Endothelial cell of umbilical vein (primary cell): ENCODE data around the gene ASXL1. TPM values are rescaled to one million over a fixed set of nuclear protein-coding genes. Genes with fewer than 3 reads are reported as not detected.

ENCODE experiments used
- BruUV-seq: library from RNA; stranded (reverse); fragments of 400-500 nt; replicated peaks from 2 replicates; lab custom pipeline; 2021; lab: Mats Ljungman, UMichigan
- CTCF ChIA-PET: fragments of 300-600, 350-600 bp; sonication (Branson Sonifier 250); formaldehyde crosslinking; loops from one replicate; lab custom pipeline; 2021; ENCODE audit warnings: antibody characterized with exemption, inconsistent platforms; lab: Charles Lee
- POLR2A ChIA-PET: fragments of 300-600, 350-600 bp; sonication (Branson Sonifier 250); formaldehyde crosslinking; loops from one replicate; lab custom pipeline; 2021; ENCODE audit warnings: antibody characterized with exemption, inconsistent platforms; lab: Charles Lee
- DNase-seq: peaks from one replicate; pipeline ENCODE4 v3.0.0-alpha.2; 2011; ENCODE audit warnings: low read depth, low spot score
- FAIRE-seq: peaks from 2 replicates; lab custom pipeline; 2011; peaks lifted over from hg19 to GRCh38; lab: Jason Lieb, UNC
- H2AFZ ChIP-seq: 2 replicates; pipeline ENCODE4 v1.6.0; 2012; ENCODE audit warnings: low read depth, low read length, control low read depth, inconsistent platforms
- H3K27ac ChIP-seq: 2 replicates; pipeline ENCODE4 v1.5.1; 2011; ENCODE audit warnings: low read depth, mild to moderate bottlenecking, control low read depth, low read length, moderate library complexity; ENCODE audit not compliant: insufficient read depth
- H3K27me3 ChIP-seq, 2 experiments: 2 replicates each; pipeline versions ENCODE4 v1.6.0 to v1.6.1; 2011; ENCODE audit warnings: low read length in 2 of 2, mixed read lengths in 1 of 2; ENCODE audit not compliant: control insufficient read depth in 2 of 2, insufficient read depth in 2 of 2
- H3K36me3 ChIP-seq, 2 experiments: 2 replicates in 1 of 2; 3 replicates in 1 of 2; pipeline ENCODE4 v1.5.1; 2011; ENCODE audit warnings: low read length in 2 of 2, mild to moderate bottlenecking in 1 of 2, moderate library complexity in 1 of 2; ENCODE audit not compliant: control insufficient read depth in 2 of 2, insufficient read depth in 2 of 2; ENCODE audit errors: extremely low read depth in 1 of 2
- H3K4me1 ChIP-seq: 3 replicates; pipeline ENCODE4 v1.5.1; 2011; ENCODE audit warnings: mild to moderate bottlenecking, low read length; ENCODE audit not compliant: control insufficient read depth, insufficient read depth; ENCODE audit errors: extremely low read depth
- H3K4me2 ChIP-seq: 2 replicates; pipeline ENCODE4 v1.6.1; 2011; ENCODE audit warnings: low read length, control low read depth, mixed read lengths; ENCODE audit not compliant: insufficient read depth
- H3K4me3 ChIP-seq, 3 experiments: fragments of 200-600 bp in 1 of 3; sonication (generic), shearing (Covaris generic) in 1 of 3; replicated peaks in 1 of 3; 2 replicates each; pipeline ENCODE4 v1.5.1; 2011 to 2016; ENCODE audit warnings: control low read depth in 3 of 3, low read length in 3 of 3, mild to moderate bottlenecking in 2 of 3, inconsistent platforms in 1 of 3, low read depth in 1 of 3, moderate library complexity in 1 of 3; ENCODE audit not compliant: insufficient read depth in 1 of 3
- H3K79me2 ChIP-seq: 2 replicates; pipeline ENCODE4 v1.6.0; 2012; ENCODE audit warnings: low read length, inconsistent platforms; ENCODE audit not compliant: control insufficient read depth, insufficient read depth
- H3K9ac ChIP-seq: replicated peaks from 2 replicates; pipeline ENCODE3; 2011; ENCODE audit warnings: low read length, control low read depth; ENCODE audit not compliant: insufficient read depth; ENCODE audit errors: extremely low read depth
- H3K9me1 ChIP-seq: replicated peaks from 3 replicates; pipeline ENCODE4 v1.6.0; 2011; ENCODE audit warnings: mild to moderate bottlenecking, low read length; ENCODE audit not compliant: control insufficient read depth, insufficient read depth; ENCODE audit errors: extremely low read depth
- H3K9me3 ChIP-seq: replicated peaks from 2 replicates; pipeline ENCODE4 v1.5.1; 2012; ENCODE audit warnings: low read length, inconsistent platforms; ENCODE audit not compliant: control insufficient read depth, insufficient read depth
- H4K20me1 ChIP-seq: replicated peaks from 2 replicates; pipeline ENCODE3; 2011; ENCODE audit warnings: mild to moderate bottlenecking, low read length; ENCODE audit not compliant: control insufficient read depth, insufficient read depth; ENCODE audit errors: extremely low read depth
- EZH2 ChIP-seq: IDR thresholded peaks from 2 replicates; pipeline ENCODE4 v1.6.1; 2012; ENCODE audit warnings: borderline replicate concordance, low read depth, mild to moderate bottlenecking, moderate library complexity, low read length, inconsistent platforms; ENCODE audit not compliant: severe bottlenecking
- FOS ChIP-seq: IDR thresholded peaks from 2 replicates; pipeline ENCODE4 v1.6.1; 2011; ENCODE audit warnings: mild to moderate bottlenecking, low read length, moderate library complexity, borderline replicate concordance; ENCODE audit not compliant: insufficient read depth
- GATA2 ChIP-seq: IDR thresholded peaks from 2 replicates; pipeline ENCODE4 v1.7.0; 2011; ENCODE audit warnings: low read depth, mild to moderate bottlenecking, moderate library complexity, mixed read lengths, low read length; ENCODE audit not compliant: insufficient read length, insufficient read depth
- JUN ChIP-seq: IDR thresholded peaks from 2 replicates; pipeline ENCODE4 v1.6.1; 2011; ENCODE audit warnings: borderline replicate concordance, low read depth; ENCODE audit not compliant: insufficient read length, insufficient read depth
- MYC ChIP-seq: IDR thresholded peaks from one replicate; pipeline ENCODE4 v1.6.1; 2011; ENCODE audit warnings: mild to moderate bottlenecking, low read depth, low read length
- POLR2A ChIP-seq: IDR thresholded peaks from 2 replicates; pipeline ENCODE4 v1.6.1; 2012; ENCODE audit warnings: low read depth, mild to moderate bottlenecking, control low read depth, low read length
- POLR2AphosphoS5 ChIP-seq: IDR thresholded peaks from 2 replicates; pipeline ENCODE4 v1.6.1; 2012; ENCODE audit warnings: low read depth, mild to moderate bottlenecking, control low read depth, low read length, moderate library complexity; ENCODE audit not compliant: insufficient read depth
- dilution Hi-C: fragments of 300-500 bp; cut with MboI; formaldehyde crosslinking; loops from one replicate; pipeline ENCODE4 v1.15.0; 2019; ENCODE audit warnings: low sequenced_read_pairs; ENCODE audit not compliant: extremely low pct_ligation_motif_present
- intact Hi-C: fragments of 100-400 bp; cut with micrococcal nuclease; formaldehyde crosslinking; loops from one replicate; pipeline ENCODE4 v1.10.0; 2022
- polyA plus RNA-seq, 4 experiments: library from polyadenylated mRNA; depleted of rRNA in 3 of 4; stranded (reverse) in 3 of 4; unstranded in 1 of 4; fragments of >200 nt; gene quantifications; 2 replicates each; pipeline versions ENCODE4 v1.2.1 to v1.2.3, GENCODE V29; 2011 to 2012; ENCODE audit warnings: missing spikeins in 1 of 4
- total RNA-seq: library from RNA; stranded (reverse); gene quantifications from 2 replicates; pipeline ENCODE4 v1.2.3, GENCODE V29; 2021
- TF ChIP-seq, protein P1 (sequence below): IDR thresholded peaks from 2 replicates; pipeline ENCODE4 v1.6.1; 2011; ENCODE audit not compliant: insufficient read depth, insufficient read length
- TF ChIP-seq, protein P2 (sequence below), 2 donors: IDR thresholded peaks; 1 replicate in 1 of 2; 2 replicates in 1 of 2; pipeline ENCODE4 v1.5.1; 2011; ENCODE audit warnings: low read length in 2 of 2, mild to moderate bottlenecking in 2 of 2, moderate library complexity in 2 of 2, control low read depth in 1 of 2, inconsistent platforms in 1 of 2, low read depth in 1 of 2; ENCODE audit not compliant: insufficient read depth in 1 of 2; ENCODE audit errors: extremely low read depth in 1 of 2

ASXL1 gene
- total and polyA plus RNA-seq, 2 donors (not counting 3 experiments of a cell fraction or from before 2014, with no cell fraction given) = 45.4 to 101 TPM

DNA sequence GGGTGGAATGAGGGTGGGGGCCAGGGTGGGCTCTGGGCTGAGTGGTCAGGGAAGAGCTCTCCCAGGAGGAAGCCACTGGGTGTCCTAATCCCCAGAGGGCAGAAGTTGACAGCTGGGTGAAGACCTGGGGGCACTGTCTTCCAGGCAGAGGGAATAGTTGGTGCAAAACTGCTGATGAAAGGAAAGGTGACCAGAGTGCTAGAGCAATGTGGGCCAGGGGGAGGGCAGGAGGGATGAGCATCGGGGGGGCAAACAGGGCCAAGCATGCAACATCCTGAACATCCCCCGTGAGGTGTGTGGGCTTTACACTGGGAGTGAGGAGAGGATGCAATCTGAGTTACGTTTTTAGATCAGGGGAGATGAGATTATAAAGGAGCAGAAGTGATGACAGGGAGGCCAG lies 129.2 kb downstream of the ASXL1 start:
- H3K9me3 ChIP-seq = no peaks in the 10 kb centered on the region
- no peak overlapping the region for H3K4me2 ChIP-seq
- TF ChIP-seq POLR2AphosphoS5 (no peak), MYC (no peak), JUN (no peak), FOS (no peak), POLR2A (no peak), EZH2 (no peak), GATA2 (no peak)
- TF ChIP-seq, protein P1, sequence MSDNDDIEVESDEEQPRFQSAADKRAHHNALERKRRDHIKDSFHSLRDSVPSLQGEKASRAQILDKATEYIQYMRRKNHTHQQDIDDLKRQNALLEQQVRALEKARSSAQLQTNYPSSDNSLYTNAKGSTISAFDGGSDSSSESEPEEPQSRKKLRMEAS = no peak
- TF ChIP-seq, protein P2, sequence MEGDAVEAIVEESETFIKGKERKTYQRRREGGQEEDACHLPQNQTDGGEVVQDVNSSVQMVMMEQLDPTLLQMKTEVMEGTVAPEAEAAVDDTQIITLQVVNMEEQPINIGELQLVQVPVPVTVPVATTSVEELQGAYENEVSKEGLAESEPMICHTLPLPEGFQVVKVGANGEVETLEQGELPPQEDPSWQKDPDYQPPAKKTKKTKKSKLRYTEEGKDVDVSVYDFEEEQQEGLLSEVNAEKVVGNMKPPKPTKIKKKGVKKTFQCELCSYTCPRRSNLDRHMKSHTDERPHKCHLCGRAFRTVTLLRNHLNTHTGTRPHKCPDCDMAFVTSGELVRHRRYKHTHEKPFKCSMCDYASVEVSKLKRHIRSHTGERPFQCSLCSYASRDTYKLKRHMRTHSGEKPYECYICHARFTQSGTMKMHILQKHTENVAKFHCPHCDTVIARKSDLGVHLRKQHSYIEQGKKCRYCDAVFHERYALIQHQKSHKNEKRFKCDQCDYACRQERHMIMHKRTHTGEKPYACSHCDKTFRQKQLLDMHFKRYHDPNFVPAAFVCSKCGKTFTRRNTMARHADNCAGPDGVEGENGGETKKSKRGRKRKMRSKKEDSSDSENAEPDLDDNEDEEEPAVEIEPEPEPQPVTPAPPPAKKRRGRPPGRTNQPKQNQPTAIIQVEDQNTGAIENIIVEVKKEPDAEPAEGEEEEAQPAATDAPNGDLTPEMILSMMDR (IDR thresholded peaks at IDR 0.05; ENCODE audit: extremely low read depth in 1 of 2, insufficient read depth in 1 of 2, low read depth in 1 of 2, low read length in 2 of 2) = no peak
- no peaks in the 10 kb centered on the region for H3K9me1 ChIP-seq
- peaks cover 19% of the 10 kb centered on the region for H3K4me1 ChIP-seq
- FAIRE-seq (no peak), DNase-seq (no peak)
- intact Hi-C loops (no loop called here), dilution Hi-C loops (no loop called here)
- no peak overlapping the region for H3K27ac ChIP-seq
- no peaks in the 10 kb centered on the region for H3K36me3 ChIP-seq
- BruUV-seq = no TSS peak
- ChIA-PET CTCF (no interaction called here), POLR2A (no interaction called here)
- H3K4me3 ChIP-seq = no peak overlapping the region
- peaks cover 8% of the 10 kb centered on the region for H3K79me2 ChIP-seq
- no peaks in the 10 kb centered on the region for H3K27me3 ChIP-seq
- H2AFZ ChIP-seq = no peak overlapping the region
- H4K20me1 ChIP-seq = no peaks in the 10 kb centered on the region
- H3K9ac ChIP-seq = no peak overlapping the region
